ENCODE measurements around the gene MYZAP. TPM values are rescaled to one million over a fixed set of nuclear protein-coding genes. Genes with fewer than 3 reads are reported as not detected.

Gene MYZAP
- total RNA-seq, 1 experiment from 2014 or later, result 5.9 TPM

- POLR2A ChIA-PET (ENCODE audit: unreplicated experiment), result no interaction called here
- intact Hi-C loops (cut with micrococcal nuclease; ENCODE audit: unreplicated experiment), result no loop called here
- DNase-seq, result no peak
- Histone ChIP-seq H3K79me2 (ENCODE audit: low read depth) (no peaks in the 10 kb centered on the region), H2AFZ (no peak overlapping the region), H3K27ac (no peak overlapping the region), H3K4me1 (replicated peaks; ENCODE audit: insufficient read depth) (no peaks in the 10 kb centered on the region), H3F3A (ENCODE audit: insufficient read depth, low read depth) (no peaks in the 10 kb centered on the region), H3K4me2 (no peak overlapping the region), H3K27me3 (ENCODE audit: insufficient read depth, low read depth) (no peaks in the 10 kb centered on the region), H3K9me3 (ENCODE audit: insufficient read depth, low read depth) (no peaks in the 10 kb centered on the region), H3K4me3 (no peak overlapping the region), H3K9me2 (ENCODE audit: insufficient read depth) (no peaks in the 10 kb centered on the region), H4K20me1 (ENCODE audit: insufficient read depth) (no peaks in the 10 kb centered on the region), H3K36me3 (ENCODE audit: low read depth) (0 out of 2 replicates have a peak, but pooled peaks cover 5% of the 10 kb centered on the region)
- CTCF ChIA-PET, result no interaction called here
- TF ChIP-seq, protein P1, sequence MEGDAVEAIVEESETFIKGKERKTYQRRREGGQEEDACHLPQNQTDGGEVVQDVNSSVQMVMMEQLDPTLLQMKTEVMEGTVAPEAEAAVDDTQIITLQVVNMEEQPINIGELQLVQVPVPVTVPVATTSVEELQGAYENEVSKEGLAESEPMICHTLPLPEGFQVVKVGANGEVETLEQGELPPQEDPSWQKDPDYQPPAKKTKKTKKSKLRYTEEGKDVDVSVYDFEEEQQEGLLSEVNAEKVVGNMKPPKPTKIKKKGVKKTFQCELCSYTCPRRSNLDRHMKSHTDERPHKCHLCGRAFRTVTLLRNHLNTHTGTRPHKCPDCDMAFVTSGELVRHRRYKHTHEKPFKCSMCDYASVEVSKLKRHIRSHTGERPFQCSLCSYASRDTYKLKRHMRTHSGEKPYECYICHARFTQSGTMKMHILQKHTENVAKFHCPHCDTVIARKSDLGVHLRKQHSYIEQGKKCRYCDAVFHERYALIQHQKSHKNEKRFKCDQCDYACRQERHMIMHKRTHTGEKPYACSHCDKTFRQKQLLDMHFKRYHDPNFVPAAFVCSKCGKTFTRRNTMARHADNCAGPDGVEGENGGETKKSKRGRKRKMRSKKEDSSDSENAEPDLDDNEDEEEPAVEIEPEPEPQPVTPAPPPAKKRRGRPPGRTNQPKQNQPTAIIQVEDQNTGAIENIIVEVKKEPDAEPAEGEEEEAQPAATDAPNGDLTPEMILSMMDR (conservative IDR thresholded peaks at IDR 0.05), result no peak
- no peak for TF ChIP-seq EZH2 (IDR thresholded peaks at IDR 0.05; ENCODE audit: low read depth)
- BruUV-seq (replicated peaks), result no TSS peak
Measured at GRCh38 chr15:57618325-57618724, 26.6 kb downstream of the MYZAP start.

DNA sequence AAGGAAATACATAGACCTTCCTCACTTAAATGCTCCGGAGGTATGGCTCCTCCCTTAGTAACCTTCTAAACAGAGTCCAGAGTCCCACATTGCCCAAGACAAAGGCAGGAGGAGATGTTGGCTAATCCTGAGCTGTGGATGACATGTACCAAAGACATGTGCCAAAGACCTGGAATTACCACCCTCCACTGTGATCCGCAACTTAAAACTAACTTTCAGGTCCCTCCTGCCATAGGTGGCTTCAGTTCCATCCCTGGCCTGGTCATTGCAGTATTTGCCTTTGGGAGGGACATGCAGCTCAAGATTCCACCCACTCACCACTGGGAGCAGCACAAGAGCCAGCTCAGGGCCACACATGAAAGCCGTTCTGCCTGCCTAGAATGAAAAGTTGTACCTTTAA lies 28.0 kb downstream of the MYZAP start:
- ChIA-PET POLR2A (ENCODE audit: unreplicated experiment) (no interaction called here), CTCF (no interaction called here)
- no peaks in the 10 kb centered on the region for H3K9me2 ChIP-seq (ENCODE audit: insufficient read depth)
- TF ChIP-seq EZH2 (IDR thresholded peaks at IDR 0.05; ENCODE audit: low read depth), result no peak
- TF ChIP-seq, protein P1 (conservative IDR thresholded peaks at IDR 0.05), result no peak
- no peaks in the 10 kb centered on the region for H3K4me1 ChIP-seq (replicated peaks; ENCODE audit: insufficient read depth)
- no peak for DNase-seq
- BruUV-seq (replicated peaks), result no TSS peak
- H4K20me1 ChIP-seq (ENCODE audit: insufficient read depth), result no peaks in the 10 kb centered on the region
- H3K79me2 ChIP-seq (ENCODE audit: low read depth), result no peaks in the 10 kb centered on the region
- H3K36me3 ChIP-seq (ENCODE audit: low read depth), result 0 out of 2 replicates have a peak, but pooled peaks cover 5% of the 10 kb centered on the region
- intact Hi-C loops (cut with micrococcal nuclease; ENCODE audit: unreplicated experiment), result no loop called here
- no peak overlapping the region for H3K4me3 ChIP-seq
- H3K27ac ChIP-seq, result no peak overlapping the region
- H3K27me3 ChIP-seq (ENCODE audit: insufficient read depth, low read depth), result no peaks in the 10 kb centered on the region
- no peaks in the 10 kb centered on the region for H3K9me3 ChIP-seq (ENCODE audit: insufficient read depth, low read depth)
- no peak overlapping the region for H3K4me2 ChIP-seq
- H3F3A ChIP-seq (ENCODE audit: insufficient read depth, low read depth), result no peaks in the 10 kb centered on the region
- no peak overlapping the region for H2AFZ ChIP-seq

DNA sequence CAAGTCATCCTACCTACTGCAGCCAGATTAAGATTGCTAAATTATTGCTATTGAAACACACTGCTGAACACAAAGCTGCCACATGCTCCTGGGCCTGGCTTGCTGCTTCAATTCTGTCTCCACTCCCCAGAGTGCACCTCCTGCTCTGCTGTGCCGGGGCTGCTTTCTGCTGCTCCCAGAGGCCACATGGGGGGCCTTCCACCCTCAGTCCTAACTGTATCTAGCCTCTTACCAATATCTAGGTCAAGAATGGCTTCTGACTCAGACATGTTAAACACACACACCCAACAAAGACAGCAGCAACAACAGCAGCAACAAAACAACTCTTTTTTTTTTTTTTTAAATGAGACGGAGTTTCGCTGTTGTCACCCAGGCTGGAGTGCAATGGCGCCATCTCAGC lies 33.0 kb downstream of the MYZAP start:
- H3K36me3 ChIP-seq (ENCODE audit: low read depth), result no peaks in the 10 kb centered on the region
- no peak for DNase-seq
- intact Hi-C loops (cut with micrococcal nuclease; ENCODE audit: unreplicated experiment), result no loop called here
- TF ChIP-seq EZH2 (IDR thresholded peaks at IDR 0.05; ENCODE audit: low read depth), result no peak
- TF ChIP-seq, protein P1 (conservative IDR thresholded peaks at IDR 0.05), result no peak
- H3K9me3 ChIP-seq (ENCODE audit: insufficient read depth, low read depth), result no peaks in the 10 kb centered on the region
- no TSS peak for BruUV-seq (replicated peaks)
- H3K79me2 ChIP-seq (ENCODE audit: low read depth), result no peaks in the 10 kb centered on the region
- no peaks in the 10 kb centered on the region for H3F3A ChIP-seq (ENCODE audit: insufficient read depth, low read depth)
- H3K27me3 ChIP-seq (ENCODE audit: insufficient read depth, low read depth), result no peaks in the 10 kb centered on the region
- CTCF ChIA-PET, result no interaction called here
- no peaks in the 10 kb centered on the region for H3K9me2 ChIP-seq (ENCODE audit: insufficient read depth)
- no peak overlapping the region for H3K4me3 ChIP-seq
- POLR2A ChIA-PET (ENCODE audit: unreplicated experiment), result no interaction called here
- H3K4me1 ChIP-seq (replicated peaks; ENCODE audit: insufficient read depth), result no peaks in the 10 kb centered on the region
- no peak overlapping the region for H2AFZ ChIP-seq
- no peaks in the 10 kb centered on the region for H4K20me1 ChIP-seq (ENCODE audit: insufficient read depth)
- no peak overlapping the region for H3K4me2 ChIP-seq
- H3K27ac ChIP-seq, result no peak overlapping the region

Data from PC-9 (cell line).